Mucosa of descending colon (tissue), 3 donors: ENCODE measurements around the gene ATP5MC2. TPM values are rescaled to one million over a fixed set of nuclear protein-coding genes. Genes with fewer than 3 reads are reported as not detected.
"Not testable (repeated sequence)": the region's sequence is repeated elsewhere in the genome, so short reads cannot be mapped to it uniquely, and the experiment has no call there.

Experiments used
- ATAC-seq: fragments of 200-7000 bp; cut with Tn5 transposase; one replicate; pipeline ENCODE4 v1.9.1; 2020; ENCODE audit warnings: mild to moderate bottlenecking, moderate library complexity
- DNase-seq, 3 donors: peaks; one replicate each; pipeline ENCODE4 v3.0.0-alpha.2; 2020
- H3K36me3 ChIP-seq: fragments of 200-600 bp; one replicate; pipeline ENCODE4 v1.8.0; 2021; ENCODE audit warnings: low read depth, mild to moderate bottlenecking
- H3K4me1 ChIP-seq: fragments of 200-600 bp; one replicate; pipeline ENCODE4 v1.8.0; 2021; ENCODE audit warnings: low read depth, mild to moderate bottlenecking
- H3K4me3 ChIP-seq: fragments of 200-600 bp; one replicate; pipeline ENCODE4 v1.8.0; 2021; ENCODE audit warnings: mild to moderate bottlenecking
- H3K9me3 ChIP-seq: fragments of 200-600 bp; one replicate; pipeline ENCODE4 v1.8.0; 2021; ENCODE audit warnings: mild to moderate bottlenecking
- CTCF ChIP-seq: fragments of 200-600 bp; IDR thresholded peaks from one replicate; pipeline ENCODE4 v1.8.0; 2022; ENCODE audit warnings: antibody characterized with exemption, mild to moderate bottlenecking
- intact Hi-C, 2 donors: fragments of 100-400 bp; cut with DNase I in 1 of 2; cut with micrococcal nuclease in 1 of 2; formaldehyde crosslinking; loops; one replicate each; pipeline versions ENCODE4 v1.11.0 to v1.11.1; 2022; cut with DNase I, micrococcal nuclease
- long read RNA-seq, 2 donors: library from polyadenylated mRNA; unstranded; transcript quantifications; one replicate each; pipeline ENCODE4 v2.0.0, GENCODE V29; 2019 to 2021
- total RNA-seq, 3 donors: library from RNA; stranded (reverse); fragmentation: NEBNext Ultra II Directional in 2 of 3; extraction: Animal tissue kit (Norgen Biotek cat#: 25700) in 2 of 3; gene quantifications; one replicate each; pipeline versions ENCODE4 v1.2.1 to v1.2.4, GENCODE V29; 2021 to 2023
- donor health status: DM: no; HTN: no; CAD: no; lungs with moderate emphysema.
- donor health status: DM: no; HTN: no; CAD: no.
- donor health status: DM: no; HTN: yes; CAD: no.

ATP5MC2 gene
- total RNA-seq, result 100 to 1,000 TPM; 328 to 354 (median 349) TPM
- long read RNA-seq, donor 1, transcript ATP5MC2-202 (5 exons, 878 nt), result major isoform, 147 of 202 reads
- long read RNA-seq, donor 1, transcript ATP5MC2-203 (4 exons, 1,976 nt), result minor isoform, 33 of 202 reads
- long read RNA-seq, donor 1, partial matches to known transcripts, result 5 of 202 reads
- long read RNA-seq, donor 1, other reads (novel, unspliced or antisense), result 11 of 202 reads
- long read RNA-seq, donor 2, transcript ATP5MC2-203 (4 exons, 1,976 nt), result minor isoform, 108 of 330 reads
- long read RNA-seq, donor 2, transcript ATP5MC2-202 (5 exons, 878 nt), result major isoform, 207 of 330 reads
- long read RNA-seq, donor 2, partial matches to known transcripts, result 0 of 330 reads
- long read RNA-seq, donor 2, other reads (novel, unspliced or antisense), result 15 of 330 reads

- intact Hi-C loops, result loop anchor here (10.0 kb wide), 2 partner anchors 121 to 131 kb away; no protein-coding TSS in a partner anchor
Measured at GRCh38 chr12:53675701-53676607, at the start of gene ATP5MC2. Gene ATP5MC2, minus strand, starts transcription at chr12:53676083. Its CDS starts 3,469 bp downstream, at chr12:53672614.

GRCh38 chr12:53722450-53723041 lies 46.7 kb upstream of the ATP5MC2 start:
- ATAC-seq, result no peak
- intact Hi-C loops, result no loop called here
- DNase-seq, result no peak
- Histone ChIP-seq H3K4me3 (no peak overlapping the region), H3K36me3 (peaks cover 4% of the 10 kb centered on the region), H3K9me3 (no peaks in the 10 kb centered on the region), H3K4me1 (peaks cover 13% of the 10 kb centered on the region)
- TF ChIP-seq CTCF, result no peak

More at GRCh38 chr12:53675701-53676607, at the start of gene ATP5MC2:
- ATAC-seq (peak; percentile 96), DNase-seq (peak; percentile 96 to 98 (median 98))
- Histone ChIP-seq H3K36me3 (peaks cover 10% of the 10 kb centered on the region), H3K4me3 (peak within 1 kb of the TSS; percentile 38), H3K4me1 (peaks cover 19% of the 10 kb centered on the region), H3K9me3 (no peaks in the 10 kb centered on the region)
- TF ChIP-seq CTCF, result peak; percentile 97

GRCh38 chr12:53720946-53721345 lies 45.1 kb upstream of the ATP5MC2 start:
- DNase-seq (no peak), ATAC-seq (no peak)
- Histone ChIP-seq H3K4me1 (peaks cover 6% of the 10 kb centered on the region), H3K9me3 (no peaks in the 10 kb centered on the region), H3K36me3 (peaks cover 4% of the 10 kb centered on the region), H3K4me3 (no peak overlapping the region)
- no peak for TF ChIP-seq CTCF
- intact Hi-C loops, result no loop called here

GRCh38 chr12:53719649-53720048 lies 43.8 kb upstream of the ATP5MC2 start:
- DNase-seq (no peak), ATAC-seq (no peak)
- no peak for TF ChIP-seq CTCF
- peaks cover 4% of the 10 kb centered on the region for H3K36me3 ChIP-seq
- intact Hi-C loops, result no loop called here
- H3K4me1 ChIP-seq, result no peaks in the 10 kb centered on the region
- no peak overlapping the region for H3K4me3 ChIP-seq
- no peaks in the 10 kb centered on the region for H3K9me3 ChIP-seq

GRCh38 chr12:53718567-53718966 lies 42.7 kb upstream of the ATP5MC2 start:
- H3K36me3 ChIP-seq, H3K4me3 ChIP-seq, H3K4me1 ChIP-seq, H3K9me3 ChIP-seq, intact Hi-C loops, ATAC-seq, DNase-seq: not testable (repeated sequence)
